ENCODE measurements around the gene UBAP1.
"Not testable (repeated sequence)": the region's sequence is repeated elsewhere in the genome, so short reads cannot be mapped to it uniquely, and the experiment has no call there.

- TF ChIP-seq POLR2A (IDR thresholded peaks at IDR 0.05; ENCODE audit: extremely low read depth, insufficient read length); CTCF (IDR thresholded peaks at IDR 0.05; ENCODE audit: low read depth, low read length); MYC (IDR thresholded peaks at IDR 0.05; ENCODE audit: low read depth, low read length): not testable (repeated sequence)
These were observed 40.2 kb upstream of the UBAP1 start for GRCh38 chr9:34138644-34139043.
